Calu3 (cell line): ENCODE results near the gene CSTPP1. TPM values are rescaled to one million over a fixed set of nuclear protein-coding genes. Genes with fewer than 3 reads are reported as not detected.

ENCODE experiments used
- BruUV-seq: library from RNA; stranded (reverse); fragments of 400-500 nt; replicated peaks from 2 replicates; lab custom pipeline; 2021; lab: Mats Ljungman, UMichigan
- CTCF ChIA-PET: fragments of 300-600 bp; sonication (Branson Sonifier 250); formaldehyde crosslinking; loops from one replicate; lab custom pipeline; 2022; ENCODE audit warnings: antibody characterized with exemption; lab: Charles Lee
- DNase-seq: peaks from one replicate; pipeline ENCODE4 v3.0.0; 2022
- H3K27ac Mint-ChIP-seq: one replicate; pipeline ENCODE4 v1.8.0; 2022; ENCODE audit warnings: mixed read lengths; ENCODE audit not compliant: unreplicated experiment
- H3K27me3 Mint-ChIP-seq: one replicate; pipeline ENCODE4 v1.8.0; 2022; ENCODE audit warnings: mixed read lengths; ENCODE audit not compliant: unreplicated experiment
- H3K36me3 Mint-ChIP-seq: one replicate; pipeline ENCODE4 v1.8.0; 2022; ENCODE audit warnings: mild to moderate bottlenecking, moderate library complexity, mixed read lengths; ENCODE audit not compliant: insufficient read depth, unreplicated experiment
- H3K4me1 Mint-ChIP-seq: one replicate; pipeline ENCODE4 v1.8.0; 2022; ENCODE audit warnings: mild to moderate bottlenecking, low read depth, mixed read lengths; ENCODE audit not compliant: unreplicated experiment
- H3K4me3 Mint-ChIP-seq: one replicate; pipeline ENCODE4 v1.8.0; 2022; ENCODE audit warnings: mild to moderate bottlenecking, low read depth, moderate library complexity, mixed read lengths; ENCODE audit not compliant: unreplicated experiment
- H3K9me3 Mint-ChIP-seq: one replicate; pipeline ENCODE4 v1.8.0; 2022; ENCODE audit warnings: low read depth, mixed read lengths; ENCODE audit not compliant: unreplicated experiment
- intact Hi-C: fragments of 100-400 bp; cut with micrococcal nuclease; formaldehyde crosslinking; loops from one replicate; pipeline ENCODE4 v1.10.0; 2022; ENCODE audit not compliant: unreplicated experiment
- total RNA-seq: library from RNA; stranded (reverse); gene quantifications from 2 replicates; pipeline ENCODE4 v1.2.3, GENCODE V29; 2022
- TF ChIP-seq, protein P1 (sequence below): fragments of 200-600 bp; IDR thresholded peaks from one replicate; pipeline ENCODE4 v1.8.0; 2022; ENCODE audit warnings: antibody characterized with exemption; ENCODE audit not compliant: unreplicated experiment

The CSTPP1 gene
- total RNA-seq, 1 experiment from 2014 or later = 23.2 TPM

DNA sequence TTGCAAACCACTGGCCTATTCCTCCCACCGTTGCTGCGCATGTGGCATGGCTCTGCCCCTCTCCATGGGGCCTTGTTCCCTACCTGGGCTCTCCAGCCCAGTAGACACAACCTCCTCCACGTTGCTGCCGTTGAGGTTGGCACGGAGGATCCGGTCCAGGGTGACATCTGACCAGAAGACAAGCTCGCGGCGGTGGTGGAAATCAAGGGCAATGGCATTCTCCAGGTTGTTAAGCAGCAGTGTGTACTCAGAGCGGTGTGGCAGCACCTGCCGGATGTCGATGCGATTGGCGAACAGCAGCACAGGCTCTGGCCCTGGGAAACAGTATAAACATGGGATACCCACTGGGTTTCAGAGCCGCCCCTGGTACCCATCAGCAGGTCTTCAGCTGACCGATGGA, 42.1 kb upstream of the CSTPP1 start:
- no peak overlapping the region for H3K27ac Mint-ChIP-seq
- H3K4me3 Mint-ChIP-seq = no peak overlapping the region
- DNase-seq = no peak
- peaks cover 10% of the 10 kb centered on the region for H3K4me1 Mint-ChIP-seq
- H3K9me3 Mint-ChIP-seq = no peaks in the 10 kb centered on the region
- CTCF ChIA-PET = no interaction called here
- H3K27me3 Mint-ChIP-seq = no peaks in the 10 kb centered on the region
- peaks cover 6% of the 10 kb centered on the region for H3K36me3 Mint-ChIP-seq
- intact Hi-C loops = no loop called here
- TF ChIP-seq, protein P1, sequence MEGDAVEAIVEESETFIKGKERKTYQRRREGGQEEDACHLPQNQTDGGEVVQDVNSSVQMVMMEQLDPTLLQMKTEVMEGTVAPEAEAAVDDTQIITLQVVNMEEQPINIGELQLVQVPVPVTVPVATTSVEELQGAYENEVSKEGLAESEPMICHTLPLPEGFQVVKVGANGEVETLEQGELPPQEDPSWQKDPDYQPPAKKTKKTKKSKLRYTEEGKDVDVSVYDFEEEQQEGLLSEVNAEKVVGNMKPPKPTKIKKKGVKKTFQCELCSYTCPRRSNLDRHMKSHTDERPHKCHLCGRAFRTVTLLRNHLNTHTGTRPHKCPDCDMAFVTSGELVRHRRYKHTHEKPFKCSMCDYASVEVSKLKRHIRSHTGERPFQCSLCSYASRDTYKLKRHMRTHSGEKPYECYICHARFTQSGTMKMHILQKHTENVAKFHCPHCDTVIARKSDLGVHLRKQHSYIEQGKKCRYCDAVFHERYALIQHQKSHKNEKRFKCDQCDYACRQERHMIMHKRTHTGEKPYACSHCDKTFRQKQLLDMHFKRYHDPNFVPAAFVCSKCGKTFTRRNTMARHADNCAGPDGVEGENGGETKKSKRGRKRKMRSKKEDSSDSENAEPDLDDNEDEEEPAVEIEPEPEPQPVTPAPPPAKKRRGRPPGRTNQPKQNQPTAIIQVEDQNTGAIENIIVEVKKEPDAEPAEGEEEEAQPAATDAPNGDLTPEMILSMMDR = no peak
- no TSS peak for BruUV-seq

DNA sequence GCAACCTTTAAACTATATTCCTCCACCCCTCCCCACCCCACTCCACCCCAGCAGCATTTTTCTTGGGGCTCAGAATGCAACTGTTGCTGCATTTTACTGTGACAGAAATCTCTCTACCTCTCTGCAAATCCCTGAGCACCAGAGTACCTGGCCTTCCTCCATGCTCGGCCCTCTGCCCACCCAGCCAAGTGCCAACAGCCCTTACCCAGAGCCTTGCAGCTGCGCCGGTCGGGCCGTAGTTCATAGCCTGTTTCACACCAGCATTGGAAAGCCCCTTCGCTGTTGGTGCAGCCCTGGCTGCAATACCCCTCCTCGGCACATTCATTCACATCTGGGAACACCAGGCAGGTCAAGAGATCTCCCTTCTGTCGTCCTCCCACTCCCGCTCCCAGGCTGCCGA, 41.6 kb upstream of the CSTPP1 start:
- BruUV-seq = no TSS peak
- Mint-ChIP-seq H3K27ac (no peak overlapping the region), H3K4me1 (peaks cover 10% of the 10 kb centered on the region), H3K4me3 (no peak overlapping the region), H3K27me3 (no peaks in the 10 kb centered on the region), H3K36me3 (peaks cover 7% of the 10 kb centered on the region), H3K9me3 (no peaks in the 10 kb centered on the region)
- CTCF ChIA-PET = no interaction called here
- TF ChIP-seq, protein P1 = no peak
- intact Hi-C loops = no loop called here
- no peak for DNase-seq

DNA sequence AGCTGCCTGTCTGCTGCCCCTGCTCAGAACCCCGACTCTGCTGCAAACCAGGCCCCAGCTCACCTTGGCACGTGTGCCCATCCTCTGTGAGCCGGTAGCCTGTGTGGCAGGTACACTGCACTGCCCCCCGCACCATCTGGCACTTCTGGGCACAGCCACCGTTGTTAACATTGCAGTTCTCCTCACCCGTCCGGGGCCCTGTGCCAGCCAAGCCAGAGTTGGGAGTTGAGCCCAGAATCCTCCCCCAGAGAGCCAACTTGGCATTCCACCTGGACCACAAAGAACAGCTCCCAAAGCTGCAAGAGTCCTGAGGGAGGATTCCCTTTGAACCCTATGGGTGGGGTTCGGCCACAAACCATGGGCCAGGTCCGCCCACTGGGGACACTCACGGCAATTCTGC, 40.7 kb upstream of the CSTPP1 start:
- no TSS peak for BruUV-seq
- Mint-ChIP-seq H3K4me1 (peaks cover 10% of the 10 kb centered on the region), H3K9me3 (no peaks in the 10 kb centered on the region), H3K36me3 (peaks cover 12% of the 10 kb centered on the region), H3K4me3 (no peak overlapping the region), H3K27ac (no peak overlapping the region), H3K27me3 (no peaks in the 10 kb centered on the region)
- TF ChIP-seq, protein P1 = no peak
- no peak for DNase-seq
- CTCF ChIA-PET = interaction anchor here (0.6 to 1.6 kb wide), 3 partner anchors 20 to 257 kb away, joined by 3 to 7 read pairs (median 6); no protein-coding TSS in a partner anchor
- intact Hi-C loops = no loop called here

DNA sequence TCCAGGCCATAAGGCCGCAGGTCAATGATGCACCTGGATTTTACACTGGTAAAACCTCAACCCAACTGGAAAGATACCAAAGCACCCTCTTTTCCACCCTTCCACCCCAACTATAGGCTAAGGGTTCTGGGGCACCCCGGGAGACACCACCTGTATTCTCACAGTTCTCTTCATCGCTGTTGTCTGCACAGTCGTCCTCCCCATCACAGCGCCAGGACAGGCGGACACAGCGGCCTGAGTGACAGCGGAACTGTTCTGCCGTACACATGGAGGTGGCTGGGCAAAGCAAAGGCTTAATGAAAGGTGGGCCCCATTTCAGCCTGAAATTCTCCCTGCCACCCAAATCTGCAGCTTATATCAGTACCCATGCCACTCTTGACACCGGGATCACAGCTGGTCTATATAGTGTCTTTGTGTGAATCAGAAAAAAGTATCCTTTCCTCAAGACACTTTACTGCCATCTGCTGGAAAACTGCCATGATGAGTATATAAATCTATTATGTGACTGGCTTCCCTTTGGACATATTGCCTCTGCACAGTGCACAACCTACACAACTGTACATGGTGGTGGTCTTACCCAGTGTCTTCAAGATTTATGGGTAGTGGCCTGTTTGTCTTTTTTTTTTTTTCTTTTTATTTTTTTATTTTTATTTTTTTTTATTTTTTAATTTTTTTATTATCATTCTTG, 39.7 kb upstream of the CSTPP1 start:
- H3K36me3 Mint-ChIP-seq = peaks cover 12% of the 10 kb centered on the region

More for the DNA sequence above, 39.7 kb upstream of the CSTPP1 start:
- DNase-seq = peak; percentile 22
- TF ChIP-seq, protein P1 = peak; percentile 19
- intact Hi-C loops = no loop called here
- CTCF ChIA-PET = interaction anchor here (0.6 to 1.6 kb wide), 3 partner anchors 9 to 256 kb away, joined by 3 to 6 read pairs (median 3); no protein-coding TSS in a partner anchor
- Mint-ChIP-seq H3K27me3 (no peaks in the 10 kb centered on the region), H3K9me3 (no peaks in the 10 kb centered on the region), H3K4me3 (no peak overlapping the region), H3K27ac (no peak overlapping the region), H3K4me1 (peaks cover 10% of the 10 kb centered on the region)
- no TSS peak for BruUV-seq
